WTC11 (cell line): ENCODE results near the gene IFT25. TPM values are rescaled to one million over a fixed set of nuclear protein-coding genes. Genes with fewer than 3 reads are reported as not detected.

Source experiments
- ATAC-seq: fragments of 200-7000 bp; cut with Tn5 transposase; 2 replicates; pipeline ENCODE4 v1.10.0; 2021; ENCODE audit warnings: mild to moderate bottlenecking, moderate library complexity
- CTCF ChIA-PET: fragments of 300-600 bp; sonication (Branson Sonifier 250); formaldehyde crosslinking; loops from one replicate; lab custom pipeline; 2021; ENCODE audit warnings: antibody characterized with exemption; lab: Charles Lee
- POLR2A ChIA-PET: fragments of 350-600 bp; sonication (Branson Sonifier 250); formaldehyde crosslinking; loops from one replicate; lab custom pipeline; 2021; ENCODE audit warnings: antibody characterized with exemption; lab: Charles Lee
- DNase-seq: peaks from one replicate; pipeline ENCODE4 v3.0.0; 2021; ENCODE audit warnings: low spot score
- H3K27ac Mint-ChIP-seq: 2 replicates; pipeline ENCODE4 v1.8.0; 2021; ENCODE audit warnings: mixed read lengths
- H3K27me3 Mint-ChIP-seq: 2 replicates; pipeline ENCODE4 v1.8.0; 2021; ENCODE audit warnings: low read depth, mild to moderate bottlenecking, moderate library complexity, mixed read lengths
- H3K36me3 Mint-ChIP-seq: 2 replicates; pipeline ENCODE4 v1.8.0; 2021; ENCODE audit warnings: mixed read lengths
- H3K4me1 Mint-ChIP-seq: 2 replicates; pipeline ENCODE4 v1.8.0; 2022; ENCODE audit warnings: mixed read lengths
- H3K4me3 Mint-ChIP-seq: 2 replicates; pipeline ENCODE4 v1.8.0; 2021; ENCODE audit warnings: mild to moderate bottlenecking, moderate library complexity, mixed read lengths
- H3K9me3 Mint-ChIP-seq: 2 replicates; pipeline ENCODE4 v1.8.0; 2021; ENCODE audit warnings: mixed read lengths
- AFF4 ChIP-seq: sonication (generic); formaldehyde crosslinking; IDR thresholded peaks from 2 replicates; pipeline ENCODE4 v1.8.1; 2023; ENCODE audit warnings: mild to moderate bottlenecking, missing genetic modification reagents, borderline replicate concordance
- ATF2 ChIP-seq: sonication (generic); formaldehyde crosslinking; IDR thresholded peaks from 2 replicates; pipeline ENCODE4 v1.8.1; 2022; ENCODE audit warnings: low read depth, missing genetic modification reagents, borderline replicate concordance
- CBFB ChIP-seq: sonication (generic); formaldehyde crosslinking; IDR thresholded peaks from 2 replicates; pipeline ENCODE4 v1.8.1; 2022; ENCODE audit warnings: mild to moderate bottlenecking, low read depth, missing genetic modification reagents
- E2F4 ChIP-seq: sonication (generic); formaldehyde crosslinking; IDR thresholded peaks from 2 replicates; pipeline ENCODE4 v1.8.1; 2022; ENCODE audit warnings: low read depth, mild to moderate bottlenecking, moderate library complexity, missing genetic modification reagents, borderline replicate concordance
- EMX1 ChIP-seq: fragments of 250-450 bp; sonication (Bioruptor Pico); IDR thresholded peaks from 2 replicates; pipeline ENCODE4 v1.8.0; 2021; ENCODE audit warnings: mild to moderate bottlenecking
- FOXJ3 ChIP-seq: sonication (generic); formaldehyde crosslinking; IDR thresholded peaks from 2 replicates; pipeline ENCODE4 v1.9.0; 2021; ENCODE audit warnings: missing genetic modification reagents, mild to moderate bottlenecking, borderline replicate concordance
- GRHL2 ChIP-seq: fragments of 250-450 bp; sonication (Bioruptor Pico); IDR thresholded peaks from 2 replicates; pipeline ENCODE4 v1.8.0; 2022; ENCODE audit warnings: mild to moderate bottlenecking, moderate library complexity; ENCODE audit not compliant: insufficient replicate concordance, severe bottlenecking
- JUN ChIP-seq: sonication (generic); formaldehyde crosslinking; IDR thresholded peaks from 2 replicates; pipeline ENCODE4 v1.8.0; 2023; ENCODE audit warnings: mild to moderate bottlenecking, missing genetic modification reagents
- MLX ChIP-seq: sonication (generic); formaldehyde crosslinking; IDR thresholded peaks from 2 replicates; pipeline ENCODE4 v1.8.1; 2023; ENCODE audit warnings: mild to moderate bottlenecking, missing genetic modification reagents, moderate library complexity
- NFE2L1 ChIP-seq: sonication (generic); formaldehyde crosslinking; IDR thresholded peaks from 2 replicates; pipeline ENCODE4 v1.8.1; 2023; ENCODE audit warnings: missing genetic modification reagents
- NR1H2 ChIP-seq: sonication (generic); formaldehyde crosslinking; IDR thresholded peaks from 2 replicates; pipeline ENCODE4 v1.9.0; 2021; ENCODE audit warnings: mild to moderate bottlenecking, moderate library complexity, missing genetic modification reagents
- NR2C2 ChIP-seq: sonication (generic); formaldehyde crosslinking; IDR thresholded peaks from 2 replicates; pipeline ENCODE4 v1.8.0; 2022; ENCODE audit warnings: mild to moderate bottlenecking, missing genetic modification reagents
- NR3C1 ChIP-seq: sonication (generic); formaldehyde crosslinking; conservative IDR thresholded peaks from 2 replicates; pipeline ENCODE4 v1.8.1; 2023; ENCODE audit warnings: low read depth, mild to moderate bottlenecking, missing genetic modification reagents
- SMAD3 ChIP-seq: sonication (generic); formaldehyde crosslinking; IDR thresholded peaks from 2 replicates; pipeline ENCODE4 v1.8.0; 2022; ENCODE audit warnings: missing genetic modification reagents, mild to moderate bottlenecking, borderline replicate concordance
- STAT6 ChIP-seq: sonication (generic); formaldehyde crosslinking; conservative IDR thresholded peaks from 2 replicates; pipeline ENCODE4 v1.8.1; 2023; ENCODE audit warnings: mild to moderate bottlenecking, low read depth, missing genetic modification reagents, moderate library complexity
- ZBTB43 ChIP-seq: sonication (generic); formaldehyde crosslinking; IDR thresholded peaks from 2 replicates; pipeline ENCODE4 v1.8.1; 2023; ENCODE audit warnings: mild to moderate bottlenecking, missing genetic modification reagents
- ZNF138 ChIP-seq: sonication (generic); formaldehyde crosslinking; conservative IDR thresholded peaks from 2 replicates; pipeline ENCODE4 v1.8.1; 2022; ENCODE audit warnings: mild to moderate bottlenecking, moderate library complexity, missing genetic modification reagents
- ZNF219 ChIP-seq: sonication (generic); formaldehyde crosslinking; IDR thresholded peaks from 2 replicates; pipeline ENCODE4 v1.8.0; 2023; ENCODE audit warnings: missing genetic modification reagents, mild to moderate bottlenecking, borderline replicate concordance
- ZNF232 ChIP-seq: sonication (generic); formaldehyde crosslinking; IDR thresholded peaks from 2 replicates; pipeline ENCODE4 v1.8.0; 2022; ENCODE audit warnings: mild to moderate bottlenecking, missing genetic modification reagents
- ZNF416 ChIP-seq: fragments of 250-450 bp; sonication (Bioruptor Pico); IDR thresholded peaks from 2 replicates; pipeline ENCODE4 v1.9.0; 2021; ENCODE audit warnings: mild to moderate bottlenecking, inconsistent platforms
- ZNF423 ChIP-seq: fragments of 250-450 bp; sonication (Bioruptor Pico); IDR thresholded peaks from 2 replicates; pipeline ENCODE4 v2.1.2; 2022; ENCODE audit warnings: mild to moderate bottlenecking, moderate library complexity
- total RNA-seq: library from RNA; stranded (reverse); gene quantifications from 3 replicates; pipeline ENCODE4 v1.2.3, GENCODE V29; 2021

IFT25 gene
- total RNA-seq, 1 experiment from 2014 or later, result 22.6 TPM

- no peak for TF ChIP-seq E2F4 (CRISPR knock-in tag)
- no peak for TF ChIP-seq NR2C2
- TF ChIP-seq ZNF219 (CRISPR knock-in tag), result no peak
- no peak for TF ChIP-seq MLX
- TF ChIP-seq CBFB (CRISPR knock-in tag), result no peak
- TF ChIP-seq ZNF416 (CRISPR knock-in tag), result no peak
- no peak for TF ChIP-seq AFF4 (CRISPR knock-in tag)
- TF ChIP-seq, all 79 proteins: peak for 0
- ChIA-PET POLR2A (no interaction called here), CTCF (interaction anchor here (1.3 to 2.7 kb wide), 2 partner anchors 55 to 59 kb away, joined by 5 to 14 read pairs; partner anchors contain the start of genes IFT25 and LRRC42)
- peaks cover 16% of the 10 kb centered on the region for H3K27me3 Mint-ChIP-seq
- peaks cover 8% of the 10 kb centered on the region; the same call in 1 of the 2 replicates for H3K36me3 Mint-ChIP-seq
- H3K27ac Mint-ChIP-seq, result no peak overlapping the region
- no peaks in the 10 kb centered on the region for H3K9me3 Mint-ChIP-seq
- H3K4me1 Mint-ChIP-seq, result peaks cover 10% of the 10 kb centered on the region
- peak overlapping the region; percentile 98 for H3K4me3 Mint-ChIP-seq
- DNase-seq (no peak), ATAC-seq (no peak)
Observed at GRCh38 chr1:53890522-53890941, 55.0 kb downstream of the IFT25 start.

GRCh38 chr1:53889304-53890298 lies 55.9 kb downstream of the IFT25 start, which contains the start of gene YIPF1:
YIPF1 (minus strand) TSS chr1:53889797; CDS start chr1:53888937, 860 bp downstream.
- ChIA-PET CTCF (interaction anchor here (0.6 to 2.7 kb wide), 9 partner anchors 11 to 174 kb away, joined by 3 to 14 read pairs (median 5); partner anchors contain the start of genes IFT25 and LRRC42), POLR2A (interaction anchor here (0.6 to 1.5 kb wide), 4 partner anchors 10 to 719 kb away, joined by 3 to 8 read pairs (median 3); partner anchors contain the start of gene IFT25)
- H3K4me1 Mint-ChIP-seq, result peaks cover 10% of the 10 kb centered on the region
- H3K36me3 Mint-ChIP-seq, result peaks cover 8% of the 10 kb centered on the region; the same call in 1 of the 2 replicates
- ATAC-seq, result peak; percentile 98
- H3K9me3 Mint-ChIP-seq, result no peaks in the 10 kb centered on the region
- DNase-seq, result peak; percentile 89
- peaks cover 10% of the 10 kb centered on the region for H3K27me3 Mint-ChIP-seq
- peak within 1 kb of the TSS; percentile 98 for H3K4me3 Mint-ChIP-seq
- peak within 1 kb of the TSS; percentile 98 for H3K27ac Mint-ChIP-seq
- no peak for TF ChIP-seq SMAD3
- no peak; the same call in 1 of the 2 replicates for TF ChIP-seq EMX1 (CRISPR knock-in tag)
- no peak for TF ChIP-seq ATF2 (CRISPR knock-in tag)
- TF ChIP-seq FOXJ3 (CRISPR knock-in tag), result no peak
- TF ChIP-seq GRHL2, result no peak
- TF ChIP-seq ZNF138 (CRISPR knock-in tag), result no peak
- TF ChIP-seq JUN (CRISPR knock-in tag), result no peak
- no peak for TF ChIP-seq NR3C1
- no peak for TF ChIP-seq STAT6 (CRISPR knock-in tag)
- TF ChIP-seq ZBTB43 (CRISPR knock-in tag), result no peak
- no peak for TF ChIP-seq ZNF423 (CRISPR knock-in tag)
- no peak for TF ChIP-seq NR1H2 (CRISPR knock-in tag)
- TF ChIP-seq NFE2L1 (CRISPR knock-in tag), result no peak
- TF ChIP-seq ZNF232 (CRISPR knock-in tag), result 0 out of 2 replicates have a peak, but pooled peaks have one; percentile 47
